Tibial nerve (tissue), 4 donors: ENCODE results near the gene BCAR3. TPM values are rescaled to one million over a fixed set of nuclear protein-coding genes. Genes with fewer than 3 reads are reported as not detected.

Source experiments
- DNase-seq, 2 donors: peaks; one replicate each; pipeline ENCODE4 v3.0.0-alpha.2; 2019; ENCODE audit warnings: low spot score in 2 of 2
- H3K27ac ChIP-seq, 4 donors: fragments of 200-600 bp; sonication (generic) in 3 of 4; one replicate each; pipeline ENCODE4 v1.5.1; 2017 to 2019; ENCODE audit warnings: mild to moderate bottlenecking in 1 of 4
- H3K27me3 ChIP-seq, 2 donors: fragments of 200-600 bp; sonication (generic) in 1 of 2; one replicate each; pipeline versions ENCODE4 v1.5.1 to v1.6.0; 2017 to 2019
- H3K36me3 ChIP-seq, 3 donors: fragments of 200-600 bp; sonication (generic); one replicate each; pipeline ENCODE4 v1.5.1; 2018 to 2019
- H3K4me1 ChIP-seq, 4 donors: fragments of 200-600 bp; sonication (generic) in 3 of 4; one replicate each; pipeline ENCODE4 v1.5.1; 2017 to 2019
- H3K4me3 ChIP-seq, 4 donors: fragments of 200-600 bp; sonication (generic) in 3 of 4; one replicate each; pipeline ENCODE4 v1.5.1; 2017 to 2019; ENCODE audit warnings: mild to moderate bottlenecking in 1 of 4, moderate library complexity in 1 of 4
- H3K9me3 ChIP-seq, 4 donors: fragments of 200-600 bp; sonication (generic) in 3 of 4; one replicate each; pipeline ENCODE4 v1.5.1; 2017 to 2019
- EP300 ChIP-seq, 2 donors: sonication (generic); formaldehyde crosslinking; IDR thresholded peaks; one replicate each; pipeline ENCODE4 v1.6.1; 2017; ENCODE audit warnings: antibody characterized with exemption in 2 of 2, mild to moderate bottlenecking in 1 of 2
- POLR2A ChIP-seq, 2 donors: fragments of 450-650 bp; IDR thresholded peaks; one replicate each; pipeline ENCODE4 v1.6.1; 2017; ENCODE audit warnings: antibody characterized with exemption in 2 of 2, mild to moderate bottlenecking in 2 of 2, moderate library complexity in 2 of 2
- WGBS, 2 donors: methylation state at CpG; one replicate each; pipeline ENCODE4 v1.1.5; 2018; 5-methylcytosine and 5-hydroxymethylcytosine counted together
- total RNA-seq, 4 donors: library from RNA; depleted of rRNA; stranded (reverse); fragments of >200 nt; gene quantifications; one replicate each; pipeline ENCODE4 v1.1.0, GENCODE V29; 2016
- TF ChIP-seq, protein P1 (sequence below), 5 experiments: fragments of 200-600 bp in 3 of 5; fragments of 450-650 bp in 2 of 5; sonication (generic) in 3 of 5; IDR thresholded peaks; one replicate each; pipeline ENCODE4 v1.5.1; 2016 to 2019; ENCODE audit warnings: antibody characterized with exemption in 5 of 5, mild to moderate bottlenecking in 3 of 5, moderate library complexity in 2 of 5

BCAR3 gene
- total RNA-seq, 4 donors from 2014 or later, result 26.2 to 41.8 (median 36.5) TPM

DNA sequence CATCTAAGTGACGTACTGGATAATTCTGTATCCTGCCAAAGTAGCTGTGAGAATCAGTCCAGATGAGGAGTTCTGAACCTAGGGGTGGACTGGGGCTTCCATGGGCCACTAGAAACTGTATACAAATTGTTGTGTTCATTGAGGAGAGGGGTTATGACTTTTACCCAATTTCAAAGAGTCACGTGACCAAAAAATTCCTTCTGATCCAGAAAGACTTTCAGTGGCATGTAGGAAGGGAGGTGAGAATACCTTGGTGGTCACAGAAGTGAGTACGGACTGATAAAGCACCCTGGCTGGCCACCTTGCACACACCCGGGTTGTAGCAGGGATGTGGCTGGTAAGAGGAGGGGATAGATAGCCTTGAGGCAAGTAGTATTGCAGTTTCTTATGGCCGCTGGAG is 60.4 kb downstream of the BCAR3 start:
- no peak for DNase-seq
- TF ChIP-seq, protein P1, sequence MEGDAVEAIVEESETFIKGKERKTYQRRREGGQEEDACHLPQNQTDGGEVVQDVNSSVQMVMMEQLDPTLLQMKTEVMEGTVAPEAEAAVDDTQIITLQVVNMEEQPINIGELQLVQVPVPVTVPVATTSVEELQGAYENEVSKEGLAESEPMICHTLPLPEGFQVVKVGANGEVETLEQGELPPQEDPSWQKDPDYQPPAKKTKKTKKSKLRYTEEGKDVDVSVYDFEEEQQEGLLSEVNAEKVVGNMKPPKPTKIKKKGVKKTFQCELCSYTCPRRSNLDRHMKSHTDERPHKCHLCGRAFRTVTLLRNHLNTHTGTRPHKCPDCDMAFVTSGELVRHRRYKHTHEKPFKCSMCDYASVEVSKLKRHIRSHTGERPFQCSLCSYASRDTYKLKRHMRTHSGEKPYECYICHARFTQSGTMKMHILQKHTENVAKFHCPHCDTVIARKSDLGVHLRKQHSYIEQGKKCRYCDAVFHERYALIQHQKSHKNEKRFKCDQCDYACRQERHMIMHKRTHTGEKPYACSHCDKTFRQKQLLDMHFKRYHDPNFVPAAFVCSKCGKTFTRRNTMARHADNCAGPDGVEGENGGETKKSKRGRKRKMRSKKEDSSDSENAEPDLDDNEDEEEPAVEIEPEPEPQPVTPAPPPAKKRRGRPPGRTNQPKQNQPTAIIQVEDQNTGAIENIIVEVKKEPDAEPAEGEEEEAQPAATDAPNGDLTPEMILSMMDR (IDR thresholded peaks at IDR 0.05), result no peak
- TF ChIP-seq POLR2A (IDR thresholded peaks at IDR 0.05), result no peak
- no peak for TF ChIP-seq EP300 (IDR thresholded peaks at IDR 0.05)
- Histone ChIP-seq H3K27ac (no peak overlapping the region), H3K36me3 (no peaks in the 10 kb centered on the region), H3K4me1 (peaks cover 0 to 65% (median 32%) of the 10 kb centered on the region in 4 donors), H3K27me3 (no peaks in the 10 kb centered on the region), H3K9me3 (no peaks in the 10 kb centered on the region), H3K4me3 (no peak overlapping the region)
- WGBS, 2 donors, result 92 to 96% methylated on average over 5 of the region's 5 CpGs

DNA sequence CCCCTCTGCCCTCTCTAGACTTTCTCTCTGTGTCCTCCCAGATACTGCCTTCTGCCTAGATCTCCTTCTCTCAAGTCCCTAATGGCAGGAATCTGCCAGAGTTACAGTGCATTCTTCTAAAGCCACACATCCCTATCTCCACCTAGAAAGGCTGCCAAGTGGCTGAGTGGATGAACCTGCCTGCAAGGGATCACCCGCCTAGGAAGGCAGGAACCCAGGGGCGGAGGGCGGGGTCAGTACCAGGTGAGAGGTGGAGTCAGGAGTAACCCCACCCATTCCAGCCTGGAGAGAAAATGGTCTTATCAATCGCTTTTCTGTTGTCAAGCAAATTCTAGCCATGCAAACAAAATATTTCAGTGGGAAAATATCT is 60.8 kb downstream of the BCAR3 start:
- 94 to 95% methylated on average over 4 of the region's 4 CpGs for WGBS, 2 donors

GRCh38 chr1:93620172-93620840 is 61.3 kb downstream of the BCAR3 start:
- no peak for DNase-seq
- TF ChIP-seq, protein P1 (IDR thresholded peaks at IDR 0.05), result no peak
- no peak for TF ChIP-seq EP300 (IDR thresholded peaks at IDR 0.05)
- TF ChIP-seq POLR2A (IDR thresholded peaks at IDR 0.05), result no peak

More for the DNA sequence above, 60.8 kb downstream of the BCAR3 start:
- Histone ChIP-seq H3K4me3 (no peak overlapping the region), H3K36me3 (no peaks in the 10 kb centered on the region), H3K4me1 (peaks cover 0 to 65% (median 34%) of the 10 kb centered on the region in 4 donors), H3K27me3 (no peaks in the 10 kb centered on the region), H3K27ac (no peak overlapping the region), H3K9me3 (no peaks in the 10 kb centered on the region)
- TF ChIP-seq POLR2A (IDR thresholded peaks at IDR 0.05) (no peak), EP300 (IDR thresholded peaks at IDR 0.05) (no peak)
- TF ChIP-seq, protein P1 (IDR thresholded peaks at IDR 0.05), result no peak
- DNase-seq, result no peak

DNA sequence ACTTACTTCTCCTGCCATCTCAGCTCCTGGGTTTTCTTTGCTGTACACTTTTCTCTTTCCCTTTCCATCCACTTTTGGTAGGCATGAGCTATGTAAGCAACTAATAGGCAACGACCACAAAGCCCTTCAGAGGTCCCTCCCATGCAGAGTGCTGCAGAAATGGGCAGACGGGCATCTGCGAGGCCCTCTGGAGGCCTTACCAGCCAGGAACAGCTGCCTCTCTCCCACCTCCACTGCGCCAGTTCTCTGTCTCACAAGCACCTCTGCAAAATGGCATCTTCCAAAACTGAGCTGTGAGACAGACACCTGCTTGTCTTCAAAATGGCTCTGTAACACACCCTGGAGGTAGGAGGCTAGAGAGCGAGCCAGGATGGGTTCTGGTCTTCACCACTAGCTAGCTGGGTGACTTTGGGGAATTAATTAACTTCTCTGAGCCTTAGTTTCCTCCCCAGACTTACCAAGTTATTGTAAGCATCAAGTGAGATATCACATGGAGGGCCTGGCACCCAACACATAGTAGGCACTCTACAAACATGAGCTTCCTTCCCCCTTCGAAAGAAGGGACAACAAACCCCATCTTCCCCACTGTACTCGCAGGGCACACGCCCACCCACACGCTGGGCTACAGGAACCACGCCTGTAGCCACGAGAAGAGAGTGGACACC is 62.0 kb downstream of the BCAR3 start:
- H3K36me3 ChIP-seq, result no peaks in the 10 kb centered on the region
- peaks cover 0 to 65% (median 38%) of the 10 kb centered on the region in 4 donors for H3K4me1 ChIP-seq
- DNase-seq, result no peak
- no peaks in the 10 kb centered on the region for H3K9me3 ChIP-seq
- H3K27ac ChIP-seq, result no peak overlapping the region
- TF ChIP-seq EP300 (IDR thresholded peaks at IDR 0.05), result no peak
- TF ChIP-seq, protein P1 (IDR thresholded peaks at IDR 0.05), result no peak
- no peak for TF ChIP-seq POLR2A (IDR thresholded peaks at IDR 0.05)
- H3K4me3 ChIP-seq, result no peak overlapping the region
- H3K27me3 ChIP-seq, result no peaks in the 10 kb centered on the region
- 77 to 84% methylated on average over 11 of the region's 11 CpGs for WGBS, 2 donors

More at GRCh38 chr1:93620172-93620840, 61.3 kb downstream of the BCAR3 start:
- Histone ChIP-seq H3K4me3 (no peak overlapping the region), H3K4me1 (peaks cover 0 to 65% (median 34%) of the 10 kb centered on the region in 4 donors), H3K9me3 (no peaks in the 10 kb centered on the region), H3K27me3 (no peaks in the 10 kb centered on the region), H3K36me3 (no peaks in the 10 kb centered on the region), H3K27ac (no peak overlapping the region)
- WGBS, 2 donors, result 69 to 77% methylated on average over 3 of the region's 3 CpGs
